Measurements from ENCODE around the gene DOCK10. TPM values are rescaled to one million over a fixed set of nuclear protein-coding genes. Genes with fewer than 3 reads are reported as not detected.

The DOCK10 gene
- total and polyA plus RNA-seq, 11 donors = 0.31 to 28.6 (median 2.0) TPM

GRCh38 chr2:224948859-224949258 is 93.4 kb downstream of the DOCK10 start:
- peak overlapping the region in 1 of 12 donors; percentile 89 for H3K27ac ChIP-seq
- TF ChIP-seq POLR2A (IDR thresholded peaks at IDR 0.05) = no peak
- TF ChIP-seq, protein P1, sequence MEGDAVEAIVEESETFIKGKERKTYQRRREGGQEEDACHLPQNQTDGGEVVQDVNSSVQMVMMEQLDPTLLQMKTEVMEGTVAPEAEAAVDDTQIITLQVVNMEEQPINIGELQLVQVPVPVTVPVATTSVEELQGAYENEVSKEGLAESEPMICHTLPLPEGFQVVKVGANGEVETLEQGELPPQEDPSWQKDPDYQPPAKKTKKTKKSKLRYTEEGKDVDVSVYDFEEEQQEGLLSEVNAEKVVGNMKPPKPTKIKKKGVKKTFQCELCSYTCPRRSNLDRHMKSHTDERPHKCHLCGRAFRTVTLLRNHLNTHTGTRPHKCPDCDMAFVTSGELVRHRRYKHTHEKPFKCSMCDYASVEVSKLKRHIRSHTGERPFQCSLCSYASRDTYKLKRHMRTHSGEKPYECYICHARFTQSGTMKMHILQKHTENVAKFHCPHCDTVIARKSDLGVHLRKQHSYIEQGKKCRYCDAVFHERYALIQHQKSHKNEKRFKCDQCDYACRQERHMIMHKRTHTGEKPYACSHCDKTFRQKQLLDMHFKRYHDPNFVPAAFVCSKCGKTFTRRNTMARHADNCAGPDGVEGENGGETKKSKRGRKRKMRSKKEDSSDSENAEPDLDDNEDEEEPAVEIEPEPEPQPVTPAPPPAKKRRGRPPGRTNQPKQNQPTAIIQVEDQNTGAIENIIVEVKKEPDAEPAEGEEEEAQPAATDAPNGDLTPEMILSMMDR (IDR thresholded peaks at IDR 0.05) = no peak
- H3K36me3 ChIP-seq = no peaks in the 10 kb centered on the region
- ATAC-seq (peak in 3 of 4 donors; percentile 59 to 74 (median 60)), DNase-seq (peak in 2 of 5 donors; percentile 26 to 36)
- H3K4me1 ChIP-seq = peaks cover 0 to 90% (median 0%) of the 10 kb centered on the region in 12 donors
- WGBS, 4 donors = 57 to 65% (median 59%) methylated on average over 4 of the region's 4 CpGs
- H3K27me3 ChIP-seq = no peaks in the 10 kb centered on the region
- intact Hi-C loops (cut with DNase I) = no loop called here
- H3K9me3 ChIP-seq = no peaks in the 10 kb centered on the region
- no peak overlapping the region for H3K4me3 ChIP-seq

DNA sequence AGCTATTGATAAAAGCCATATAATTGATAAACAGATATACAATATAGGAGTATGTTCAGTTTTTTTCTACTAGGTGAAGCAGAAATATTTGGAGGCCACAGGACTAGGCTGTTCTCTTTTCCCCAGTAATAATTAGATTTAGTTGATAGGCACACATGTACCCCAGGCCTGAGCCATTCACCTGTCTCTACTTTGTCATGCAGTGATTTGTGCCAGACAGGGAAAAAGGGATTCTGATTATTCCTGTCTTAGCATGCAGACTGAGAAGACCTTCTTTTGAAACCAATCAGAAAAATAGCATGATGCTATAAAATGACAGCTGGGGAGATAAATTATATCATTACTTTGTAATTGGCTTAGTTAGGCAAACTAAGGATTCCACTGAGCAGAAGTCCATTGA is 94.3 kb downstream of the DOCK10 start:
- H3K27ac ChIP-seq = peak overlapping the region in 1 of 12 donors; percentile 89
- TF ChIP-seq POLR2A (IDR thresholded peaks at IDR 0.05) = no peak
- TF ChIP-seq, protein P1 (IDR thresholded peaks at IDR 0.05) = no peak
- intact Hi-C loops (cut with DNase I) = no loop called here
- H3K27me3 ChIP-seq = no peaks in the 10 kb centered on the region
- H3K4me1 ChIP-seq = peaks cover 0 to 90% (median 0%) of the 10 kb centered on the region in 12 donors
- no peak overlapping the region for H3K4me3 ChIP-seq
- ATAC-seq (no peak), DNase-seq (no peak)
- H3K9me3 ChIP-seq = no peaks in the 10 kb centered on the region
- no peaks in the 10 kb centered on the region for H3K36me3 ChIP-seq

- peak overlapping the region in 1 of 12 donors; percentile 89 for H3K27ac ChIP-seq
- 70 to 84% (median 77%) methylated on average over 4 of the region's 4 CpGs for WGBS, 4 donors
- DNase-seq = no peak
- TF ChIP-seq, protein P1 (IDR thresholded peaks at IDR 0.05) = no peak
- no peak for TF ChIP-seq POLR2A (IDR thresholded peaks at IDR 0.05)
- no peaks in the 10 kb centered on the region for H3K9me3 ChIP-seq
- H3K4me1 ChIP-seq = peaks cover 0 to 91% (median 0%) of the 10 kb centered on the region in 12 donors
- no peaks in the 10 kb centered on the region for H3K36me3 ChIP-seq
- no peak for ATAC-seq
- H3K27me3 ChIP-seq = no peaks in the 10 kb centered on the region
- no peak overlapping the region for H3K4me3 ChIP-seq
- intact Hi-C loops (cut with DNase I) = no loop called here
Measured at GRCh38 chr2:224947566-224947965, 94.7 kb downstream of the DOCK10 start.

DNA sequence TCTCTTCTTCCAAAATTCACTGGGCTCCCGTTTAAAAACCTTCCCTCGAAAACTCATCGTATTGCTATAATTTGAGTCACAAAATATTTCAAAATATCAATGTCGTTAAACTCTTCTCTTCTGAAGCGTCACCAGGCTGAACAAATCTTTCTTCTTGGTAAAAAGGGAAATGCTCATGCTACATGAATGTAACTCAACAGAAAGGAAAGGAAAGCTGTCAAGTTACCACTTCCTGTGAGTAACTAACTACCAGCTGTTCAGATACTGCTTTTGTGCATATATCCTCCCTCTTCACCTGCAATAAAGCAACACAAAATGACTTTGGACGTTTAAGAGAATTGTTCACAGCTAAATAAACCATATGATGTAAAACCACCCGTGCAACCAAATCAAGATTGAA is 95.4 kb downstream of the DOCK10 start:
- H3K27ac ChIP-seq = peak overlapping the region in 1 of 12 donors; percentile 89
- 56 to 62% (median 61%) methylated on average over 7 of the region's 7 CpGs for WGBS, 4 donors
- H3K4me3 ChIP-seq = peak overlapping the region in 5 of 12 donors; percentile 4 to 59 (median 11)
- no peaks in the 10 kb centered on the region for H3K9me3 ChIP-seq
- DNase-seq = no peak
- intact Hi-C loops (cut with DNase I) = no loop called here
- H3K4me1 ChIP-seq = peaks cover 0 to 93% (median 0%) of the 10 kb centered on the region in 12 donors
- no peak for ATAC-seq
- H3K27me3 ChIP-seq = no peaks in the 10 kb centered on the region
- TF ChIP-seq, protein P1 (IDR thresholded peaks at IDR 0.05) = no peak
- TF ChIP-seq POLR2A (IDR thresholded peaks at IDR 0.05) = no peak
- no peaks in the 10 kb centered on the region for H3K36me3 ChIP-seq

Data from heart left ventricle (tissue), 16 donors.